H9 (cell line): Measurements from ENCODE around the gene KIF13A. TPM values are rescaled to one million over a fixed set of nuclear protein-coding genes. Genes with fewer than 3 reads are reported as not detected.

Experiments used
- DNase-seq: peaks from one replicate; pipeline ENCODE4 v3.0.0-alpha.2; 2017
- H2AFZ ChIP-seq: one replicate; pipeline ENCODE4 v1.6.1; 2013; ENCODE audit warnings: mild to moderate bottlenecking, low read length, control low read depth, moderate library complexity
- H2AK5ac ChIP-seq: 2 replicates; pipeline ENCODE4 v1.6.1; 2013; ENCODE audit warnings: low read length, control low read depth, mixed read lengths; ENCODE audit not compliant: insufficient read length
- H2BK120ac ChIP-seq: one replicate; pipeline ENCODE4 v1.6.1; 2013; ENCODE audit warnings: low read depth, mild to moderate bottlenecking, low read length, control low read depth, inconsistent platforms; ENCODE audit not compliant: poor library complexity, severe bottlenecking
- H2BK12ac ChIP-seq: 2 replicates; pipeline ENCODE4 v1.6.1; 2013; ENCODE audit warnings: low read length, control low read depth, mixed read lengths, low read depth; ENCODE audit not compliant: insufficient read length
- H2BK15ac ChIP-seq: 2 replicates; pipeline ENCODE4 v1.6.1; 2013; ENCODE audit warnings: low read depth, low read length, control low read depth
- H2BK20ac ChIP-seq: one replicate; pipeline ENCODE4 v1.6.1; 2013; ENCODE audit warnings: low read depth, mild to moderate bottlenecking, low read length, control low read depth, inconsistent platforms; ENCODE audit not compliant: poor library complexity, severe bottlenecking
- H2BK5ac ChIP-seq: 2 replicates; pipeline ENCODE4 v1.6.1; 2013; ENCODE audit warnings: low read length, control low read depth, mixed read lengths; ENCODE audit not compliant: insufficient read length
- H3K14ac ChIP-seq: 2 replicates; pipeline ENCODE4 v1.6.1; 2013; ENCODE audit warnings: low read length, control low read depth; ENCODE audit not compliant: insufficient read depth
- H3K18ac ChIP-seq: 2 replicates; pipeline ENCODE4 v1.6.1; 2013; ENCODE audit warnings: low read depth, mild to moderate bottlenecking, mixed read lengths, low read length, control low read depth; ENCODE audit not compliant: insufficient read length
- H3K23ac ChIP-seq: 2 replicates; pipeline ENCODE4 v1.6.1; 2013; ENCODE audit warnings: low read length, control low read depth, mixed read lengths, low read depth; ENCODE audit not compliant: insufficient read length
- H3K23me2 ChIP-seq: 2 replicates; pipeline ENCODE4 v1.6.1; 2013; ENCODE audit warnings: low read depth, mild to moderate bottlenecking, mixed read lengths, low read length, control low read depth; ENCODE audit not compliant: insufficient read length, poor library complexity, severe bottlenecking
- H3K27ac ChIP-seq: 2 replicates; pipeline ENCODE4 v1.5.1; 2013; ENCODE audit warnings: low read length, control low read depth, mixed read lengths, low read depth; ENCODE audit not compliant: insufficient read length
- H3K27me3 ChIP-seq: 2 replicates; pipeline ENCODE4 v1.6.1; 2013; ENCODE audit warnings: low read length, control low read depth, inconsistent platforms; ENCODE audit not compliant: insufficient read depth
- H3K4ac ChIP-seq: 2 replicates; pipeline ENCODE4 v1.6.1; 2013; ENCODE audit warnings: low read depth, mild to moderate bottlenecking, control low read depth, inconsistent platforms, low read length, moderate library complexity
- H3K4me1 ChIP-seq: 2 replicates; pipeline ENCODE4 v1.6.1; 2013; ENCODE audit warnings: low read length, control low read depth, inconsistent platforms; ENCODE audit not compliant: insufficient read depth
- H3K4me2 ChIP-seq: 2 replicates; pipeline ENCODE4 v1.6.1; 2013; ENCODE audit warnings: low read length, control low read depth, mixed read lengths; ENCODE audit not compliant: insufficient read length, insufficient read depth
- H3K56ac ChIP-seq: 2 replicates; pipeline ENCODE4 v1.6.1; 2013; ENCODE audit warnings: low read depth, mild to moderate bottlenecking, mixed read lengths, low read length, control low read depth; ENCODE audit not compliant: insufficient read length
- H3K79me1 ChIP-seq: 2 replicates; pipeline ENCODE4 v1.6.1; 2013; ENCODE audit warnings: low read depth, mild to moderate bottlenecking, moderate library complexity, low read length, control low read depth, inconsistent platforms; ENCODE audit not compliant: insufficient read depth, poor library complexity, severe bottlenecking
- H3K79me2 ChIP-seq: 2 replicates; pipeline ENCODE4 v1.6.1; 2013; ENCODE audit warnings: low read length, control low read depth, inconsistent platforms; ENCODE audit not compliant: insufficient read depth
- H3K9ac ChIP-seq: 2 replicates; pipeline ENCODE4 v1.6.1; 2013; ENCODE audit warnings: low read length, control low read depth, mixed read lengths; ENCODE audit not compliant: insufficient read length; ENCODE audit errors: extremely low read depth
- H3K9me3 ChIP-seq: one replicate; pipeline ENCODE4 v1.6.1; 2013; ENCODE audit warnings: low read depth, low read length, inconsistent platforms; ENCODE audit not compliant: control insufficient read depth
- H3T11ph ChIP-seq: one replicate; pipeline ENCODE4 v1.6.1; 2013; ENCODE audit warnings: mild to moderate bottlenecking, low read length, control low read depth, inconsistent platforms
- H4K20me1 ChIP-seq: one replicate; pipeline ENCODE4 v1.6.1; 2013; ENCODE audit not compliant: control insufficient read depth, insufficient read length, insufficient read depth
- H4K5ac ChIP-seq: 2 replicates; pipeline ENCODE4 v1.6.1; 2013; ENCODE audit warnings: low read depth, mild to moderate bottlenecking, mixed read lengths, low read length, control low read depth; ENCODE audit not compliant: insufficient read length
- H4K8ac ChIP-seq: replicated peaks from 2 replicates; pipeline ENCODE4 v1.6.1; 2013; ENCODE audit warnings: low read length, control low read depth, mixed read lengths, low read depth; ENCODE audit not compliant: insufficient read length
- H4K91ac ChIP-seq: 2 replicates; pipeline ENCODE4 v1.6.1; 2013; ENCODE audit warnings: low read depth, mild to moderate bottlenecking, moderate library complexity, mixed read lengths, low read length, control low read depth; ENCODE audit not compliant: insufficient read length
- H3K27ac Mint-ChIP-seq, 3 experiments: 2 replicates in 2 of 3; 3 replicates in 1 of 3; pipeline ENCODE4 v1.8.0; 2020 to 2021; ENCODE audit warnings: mixed read lengths in 3 of 3, mild to moderate bottlenecking in 1 of 3, moderate library complexity in 1 of 3
- H3K27me3 Mint-ChIP-seq: 2 replicates; pipeline ENCODE4 v1.8.0; 2021; ENCODE audit warnings: low read depth, mild to moderate bottlenecking, moderate library complexity, mixed read lengths
- H3K36me3 Mint-ChIP-seq, 3 experiments: 2 replicates in 2 of 3; 3 replicates in 1 of 3; pipeline ENCODE4 v1.8.0; 2020 to 2021; ENCODE audit warnings: low read depth in 3 of 3, mixed read lengths in 3 of 3; ENCODE audit not compliant: insufficient read depth in 1 of 3
- H3K4me1 Mint-ChIP-seq, 2 experiments: 2 replicates each; pipeline ENCODE4 v1.8.0; 2020; ENCODE audit warnings: mixed read lengths in 2 of 2
- H3K4me3 Mint-ChIP-seq, 2 experiments: 2 replicates in 1 of 2; 3 replicates in 1 of 2; pipeline ENCODE4 v1.8.0; 2020 to 2021; ENCODE audit warnings: mild to moderate bottlenecking in 2 of 2, mixed read lengths in 2 of 2, moderate library complexity in 1 of 2
- H3K9me3 Mint-ChIP-seq, 2 experiments: 2 replicates in 1 of 2; 3 replicates in 1 of 2; pipeline ENCODE4 v1.8.0; 2020; ENCODE audit warnings: mild to moderate bottlenecking in 2 of 2, mixed read lengths in 2 of 2, moderate library complexity in 1 of 2
- CTCF ChIP-seq: fragments of 200-600 bp; sonication (generic); conservative IDR thresholded peaks from 3 replicates; pipeline ENCODE4 v1.8.0; 2021; ENCODE audit warnings: antibody characterized with exemption, mild to moderate bottlenecking
- WGBS: extraction: QIAGEN DNeasy Blood & Tissue Kit; methylation state at CpG from one replicate; pipeline ENCODE4 v1.1.7; 2013; ENCODE audit warnings: missing lambda C conversion rate, low lambda C conversion rate, mixed read lengths; ENCODE audit not compliant: insufficient read length; ENCODE audit errors: extremely low coverage; 5-methylcytosine and 5-hydroxymethylcytosine counted together
- total RNA-seq: library from RNA; stranded (reverse); gene quantifications from 2 replicates; pipeline ENCODE4 v1.2.1, GENCODE V29; 2021

KIF13A gene
- total RNA-seq, 1 experiment from 2014 or later: 38.2 TPM

DNA sequence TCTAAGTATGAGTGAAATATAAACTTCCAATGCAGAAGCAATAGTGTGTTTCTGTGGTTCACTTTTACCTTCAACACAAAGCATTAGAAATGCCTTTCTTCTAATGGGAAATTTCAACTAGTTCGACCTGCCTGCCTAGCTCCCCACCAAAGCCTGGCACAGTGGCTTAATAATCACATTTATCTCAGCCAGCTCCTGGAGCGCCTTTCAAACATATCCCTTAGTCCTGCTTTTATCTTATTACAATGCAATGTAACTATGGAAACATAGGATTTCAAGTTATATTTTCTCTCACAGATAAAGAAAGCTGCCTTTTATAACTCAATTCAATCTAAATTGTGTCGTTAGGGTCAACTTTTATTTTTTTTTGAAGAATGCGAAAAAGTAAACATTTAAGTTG is 53.7 kb downstream of the KIF13A start:
- H2AFZ ChIP-seq: no peak overlapping the region
- no peak overlapping the region for H2BK15ac ChIP-seq
- H3K56ac ChIP-seq: no peak overlapping the region
- no peaks in the 10 kb centered on the region for H3K23me2 ChIP-seq
- no peak overlapping the region for H4K5ac ChIP-seq
- H3K4me2 ChIP-seq: no peak overlapping the region
- no peak overlapping the region for H2BK20ac ChIP-seq
- H2BK12ac ChIP-seq: no peak overlapping the region
- Mint-ChIP-seq H3K27ac (no peak overlapping the region), H3K4me1 (peaks cover 46 to 58% of the 10 kb centered on the region in 2 experiments), H3K27me3 (no peaks in the 10 kb centered on the region; the same call in 1 of the 2 replicates), H3K4me3 (no peak overlapping the region), H3K9me3 (no peaks in the 10 kb centered on the region), H3K36me3 (no peaks in the 10 kb centered on the region; a peak in 1 of 7 replicates)
- no peak overlapping the region for H3K27ac ChIP-seq
- H3K27me3 ChIP-seq: no peaks in the 10 kb centered on the region
- no peak overlapping the region for H3K23ac ChIP-seq
- WGBS: no CpG with 5 or more reads among the region's 4 CpGs
- H4K91ac ChIP-seq: no peak overlapping the region
- H3T11ph ChIP-seq: no peak overlapping the region
- H2BK5ac ChIP-seq: no peak overlapping the region
- no peak overlapping the region for H2AK5ac ChIP-seq
- no peak overlapping the region for H3K18ac ChIP-seq
- DNase-seq: no peak
- H3K79me2 ChIP-seq: peaks cover 4% of the 10 kb centered on the region; the same call in 1 of the 2 replicates
- H3K4ac ChIP-seq: no peak overlapping the region
- no peaks in the 10 kb centered on the region for H4K20me1 ChIP-seq
- peaks cover 2% of the 10 kb centered on the region for H3K79me1 ChIP-seq
- peaks cover 9% of the 10 kb centered on the region; the same call in 1 of the 2 replicates for H3K4me1 ChIP-seq
- no peak overlapping the region for H4K8ac ChIP-seq
- no peak overlapping the region for H3K9ac ChIP-seq
- H3K9me3 ChIP-seq: no peaks in the 10 kb centered on the region
- TF ChIP-seq CTCF: no peak
- no peak overlapping the region for H3K14ac ChIP-seq
- H2BK120ac ChIP-seq: no peak overlapping the region
